ENCODE results near the gene ADGB.
"Not testable (repeated sequence)": the region's sequence is repeated elsewhere in the genome, so short reads cannot be mapped to it uniquely, and the experiment has no call there.

Gene ADGB

GRCh38 chr6:146598772-146599405 is at the start of gene ADGB:
TSS of gene ADGB (plus strand) at chr6:146598972. CDS start at chr6:146599041, 69 bp downstream.
- peak; percentile 28 for DNase-seq

DNA sequence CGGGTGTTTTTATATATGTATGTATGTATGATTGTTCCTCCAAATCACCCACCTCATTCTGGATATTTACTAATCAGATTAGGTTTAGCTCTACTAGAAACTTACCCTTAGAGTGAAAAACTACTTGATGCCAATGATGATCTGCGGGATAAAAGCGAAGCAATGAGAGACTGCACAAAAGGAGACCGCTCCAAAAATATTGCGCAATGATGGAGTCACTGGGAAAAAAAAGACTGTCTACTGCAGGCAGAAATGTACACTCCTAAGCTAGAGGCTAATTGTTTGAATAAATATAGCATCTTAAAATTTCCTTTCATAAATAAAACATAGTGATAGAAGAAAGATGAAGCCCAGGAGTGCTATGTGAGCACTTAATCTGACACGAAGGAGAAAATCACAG is 47.9 kb upstream of the ADGB start:
- no peak for DNase-seq

GRCh38 chr6:146551545-146551944 is 47.2 kb upstream of the ADGB start:
- no peak for DNase-seq

GRCh38 chr6:146553377-146554135 is 45.2 kb upstream of the ADGB start:
- DNase-seq: no peak

GRCh38 chr6:146560607-146561006 is 38.2 kb upstream of the ADGB start:
- DNase-seq: no peak

DNA sequence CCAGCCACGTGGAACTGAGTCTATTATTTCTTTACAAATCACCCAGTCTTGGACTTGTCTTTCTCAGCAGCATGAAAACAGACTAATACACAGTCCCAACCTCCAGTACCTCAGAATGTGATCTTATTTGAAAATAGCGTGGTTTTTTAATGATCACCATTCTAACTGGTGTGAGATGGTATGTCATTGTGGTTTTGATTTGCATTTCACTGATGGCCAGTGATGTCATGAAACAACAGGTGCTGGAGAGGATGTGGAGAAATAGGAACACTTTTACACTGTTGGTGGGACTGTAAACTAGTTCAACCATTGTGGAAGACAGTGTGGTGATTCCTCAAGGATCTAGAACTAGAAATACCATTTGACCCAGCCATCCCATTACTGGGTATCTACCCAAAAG is 32.1 kb upstream of the ADGB start:
- not testable (repeated sequence) for DNase-seq

- not testable (repeated sequence) for DNase-seq
Measured at GRCh38 chr6:146568619-146569018, 30.2 kb upstream of the ADGB start.

DNA sequence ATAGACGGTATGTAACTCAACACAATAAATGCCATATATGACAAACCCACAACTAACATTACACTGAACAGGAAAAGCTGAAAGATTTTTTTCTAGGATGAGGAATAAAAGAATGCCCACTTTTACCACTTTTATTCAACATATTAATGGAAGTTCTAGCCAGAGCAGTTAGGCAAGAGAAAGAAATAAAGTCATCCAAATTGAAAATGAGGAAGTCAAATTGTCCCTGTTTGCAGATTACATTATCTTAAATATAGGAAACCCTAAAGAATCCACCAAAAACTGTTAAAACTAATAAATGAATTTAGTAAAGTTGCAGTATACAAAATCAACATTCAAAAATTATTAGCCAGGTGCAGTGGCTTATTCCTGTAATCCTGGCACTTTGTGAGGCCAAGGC is 24.6 kb upstream of the ADGB start:
- DNase-seq: no peak

DNA sequence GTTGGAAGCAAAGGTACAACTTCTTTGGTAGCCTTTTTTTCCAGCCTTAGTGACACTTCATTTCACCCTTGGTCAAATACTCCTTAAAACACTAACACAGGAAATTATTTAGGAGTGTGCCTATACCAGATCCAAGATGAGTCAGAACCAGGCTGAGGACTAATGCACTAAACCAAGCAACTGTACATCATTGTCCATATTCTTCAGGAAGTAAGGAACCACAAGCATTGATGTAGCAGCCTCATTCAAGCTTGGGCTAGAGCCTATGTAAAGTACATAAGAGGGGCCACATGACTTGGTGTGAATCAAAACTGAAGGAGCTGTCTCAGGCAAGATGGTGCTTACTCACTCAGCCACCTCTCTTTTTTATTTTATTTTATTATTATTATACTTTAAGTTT is 20.7 kb upstream of the ADGB start:
- no peak for DNase-seq

- no peak for DNase-seq
Measured at GRCh38 chr6:146581968-146582367, 16.8 kb upstream of the ADGB start.

- DNase-seq: peak; percentile 22
Measured at GRCh38 chr6:146582857-146583256, 15.9 kb upstream of the ADGB start.

- DNase-seq: no peak
Measured at GRCh38 chr6:146583966-146584365, 14.8 kb upstream of the ADGB start.

DNA sequence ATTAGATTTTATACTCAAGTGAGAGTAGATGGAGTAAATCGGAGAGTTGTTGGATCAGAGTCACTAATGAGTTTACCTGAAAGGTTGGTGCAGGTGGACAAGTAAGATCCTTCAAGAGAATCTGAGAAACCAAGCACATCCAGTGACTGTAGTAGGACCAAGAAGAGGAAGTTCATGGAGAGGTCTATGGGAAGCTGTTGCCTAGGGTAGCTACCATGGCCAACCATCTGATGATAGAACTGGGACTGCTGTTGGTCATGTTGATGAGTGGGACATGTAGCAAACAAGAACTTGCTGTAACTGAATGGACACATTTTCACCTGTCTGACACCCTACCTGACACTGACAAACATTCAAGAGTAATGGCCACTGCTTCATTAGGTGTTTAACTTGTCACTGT is 11.3 kb upstream of the ADGB start:
- no peak for DNase-seq

- DNase-seq: no peak
Measured at GRCh38 chr6:146590492-146590891, 8.3 kb upstream of the ADGB start.

DNA sequence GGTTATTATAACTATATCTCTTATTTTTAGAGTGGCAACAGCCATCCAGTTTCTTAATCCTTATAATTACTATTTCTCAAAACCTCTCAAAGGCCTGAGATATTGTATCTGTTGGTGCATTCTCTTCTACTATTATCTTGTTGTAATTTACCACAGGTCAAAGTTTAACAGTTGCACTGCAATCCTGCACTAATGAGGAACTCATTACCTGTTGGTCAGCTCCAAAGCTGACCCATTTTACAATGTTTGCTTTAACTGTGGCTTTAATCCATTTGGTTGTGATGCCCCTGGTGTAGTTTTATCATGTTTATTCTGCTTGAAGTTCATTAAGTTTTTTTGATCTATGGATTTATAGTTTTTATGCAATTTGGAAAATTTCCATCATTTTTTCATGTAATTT is 6.3 kb upstream of the ADGB start:
- no peak for DNase-seq

DNA sequence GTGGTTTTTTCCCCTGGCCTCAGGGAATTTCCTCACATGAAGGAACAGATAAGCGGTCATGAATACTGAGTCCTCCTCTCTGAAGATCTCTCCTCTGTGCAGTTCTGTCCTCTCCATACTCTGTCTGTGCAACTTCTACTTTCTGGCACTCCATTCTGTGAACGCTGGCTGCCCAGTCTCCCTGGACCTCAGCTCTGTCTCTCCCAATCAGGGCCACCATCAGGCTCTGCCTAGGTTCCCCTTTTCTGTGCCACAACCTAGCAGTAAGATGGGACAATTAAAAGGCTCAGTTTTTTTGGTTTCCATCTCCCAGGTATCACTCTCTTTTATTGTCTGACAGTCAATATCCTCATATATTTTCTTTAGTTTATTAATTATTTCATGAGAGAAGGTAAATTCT is 4.8 kb upstream of the ADGB start:
- no peak for DNase-seq

- DNase-seq: no peak
Measured at GRCh38 chr6:146594495-146594894, 4.3 kb upstream of the ADGB start.

DNA sequence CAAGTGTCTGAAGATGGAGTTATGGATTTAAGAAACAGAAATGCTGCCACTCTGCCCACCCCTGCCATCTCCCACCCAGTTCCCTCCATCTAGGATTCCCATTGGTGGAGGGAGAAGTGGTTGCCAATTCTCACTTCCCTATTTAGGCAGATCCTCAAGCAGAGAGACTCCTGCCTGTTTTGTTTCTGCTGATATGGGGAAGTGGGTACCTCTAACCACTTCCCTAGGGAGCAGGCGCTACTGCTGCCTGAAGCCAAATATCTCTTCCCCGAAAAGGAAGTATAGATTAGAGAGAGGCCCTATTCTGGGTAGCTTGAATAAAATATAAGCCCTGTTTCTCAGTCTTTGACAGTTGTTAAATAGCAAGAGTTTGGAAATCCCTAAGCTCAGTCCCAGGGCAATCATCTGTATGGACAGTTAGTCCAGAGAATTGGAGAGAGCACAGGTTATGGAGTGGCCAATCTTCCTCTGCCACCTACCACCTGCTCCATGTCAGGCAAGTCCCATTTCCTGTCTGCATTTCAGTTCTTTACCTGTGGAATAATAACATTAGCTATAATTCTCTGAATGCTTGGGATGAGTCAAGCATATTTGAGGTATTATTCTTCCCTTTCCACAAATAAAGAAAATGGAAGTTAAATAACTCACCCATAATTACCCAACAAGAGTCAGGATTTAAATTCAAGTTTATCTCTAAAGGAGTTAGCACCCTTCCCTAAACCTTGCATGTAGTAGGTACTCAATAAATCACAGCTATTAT is 2.6 kb upstream of the ADGB start:
- peak; percentile 32 for DNase-seq

DNA sequence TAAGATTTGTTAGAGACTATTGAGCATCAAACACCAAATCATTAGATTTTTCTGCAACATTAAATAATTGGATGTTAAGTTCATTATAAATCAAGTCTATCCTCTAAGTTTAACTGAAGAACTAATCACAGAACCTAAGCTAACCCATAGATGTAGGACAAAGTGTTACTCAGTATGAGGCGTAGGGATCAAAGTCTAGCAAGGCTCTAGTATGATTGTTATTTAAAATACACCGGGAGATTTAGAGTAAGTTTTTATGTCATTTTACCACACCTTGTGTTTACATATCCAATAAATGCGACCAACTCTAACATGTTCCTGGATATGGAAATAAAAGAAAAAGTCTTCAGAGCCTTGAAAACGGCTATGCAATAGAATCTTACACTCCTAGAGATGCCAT is 2.6 kb downstream of the ADGB start:
- DNase-seq: no peak

DNA sequence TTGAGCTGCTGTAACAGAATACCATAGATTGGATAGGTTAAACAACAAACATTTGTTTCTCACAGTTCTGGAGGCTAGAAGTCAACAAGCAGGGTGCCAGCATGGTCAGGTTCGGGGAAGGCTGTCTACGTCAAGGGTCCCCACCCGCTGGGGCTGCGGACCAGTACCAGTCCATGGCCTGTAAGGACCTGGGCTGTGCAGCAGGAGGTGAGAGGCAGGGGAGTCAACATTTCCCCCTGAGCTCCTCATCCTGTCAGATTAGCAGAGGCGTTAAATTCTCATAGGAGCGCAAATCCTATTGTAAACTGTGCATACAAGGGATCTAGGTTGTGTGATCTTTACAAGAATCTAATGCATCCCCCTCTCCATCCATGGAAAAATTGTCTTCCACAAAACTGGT is 3.8 kb downstream of the ADGB start:
- DNase-seq: no peak

- no peak for DNase-seq
Measured at GRCh38 chr6:146613947-146614346, 15.2 kb downstream of the ADGB start.

DNA sequence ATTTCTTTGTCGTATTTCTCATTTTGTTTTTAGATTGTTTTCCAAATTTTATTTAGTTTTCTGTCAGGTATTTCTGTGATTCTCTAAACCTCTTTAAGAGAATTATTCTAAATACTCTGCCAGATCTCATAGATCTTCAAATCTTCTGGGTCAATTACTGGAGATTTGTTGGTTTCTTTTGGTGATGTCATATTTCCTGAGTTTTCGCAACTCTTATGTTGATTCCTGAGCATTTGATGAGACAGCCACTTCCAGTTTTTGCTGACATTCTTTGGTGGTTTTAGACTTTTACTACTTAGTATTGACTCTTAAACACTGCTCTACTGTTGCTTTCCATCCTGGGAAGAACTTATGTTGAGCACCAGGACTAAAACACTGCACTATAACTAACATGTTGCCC is 21.9 kb downstream of the ADGB start:
- no peak for DNase-seq

DNA sequence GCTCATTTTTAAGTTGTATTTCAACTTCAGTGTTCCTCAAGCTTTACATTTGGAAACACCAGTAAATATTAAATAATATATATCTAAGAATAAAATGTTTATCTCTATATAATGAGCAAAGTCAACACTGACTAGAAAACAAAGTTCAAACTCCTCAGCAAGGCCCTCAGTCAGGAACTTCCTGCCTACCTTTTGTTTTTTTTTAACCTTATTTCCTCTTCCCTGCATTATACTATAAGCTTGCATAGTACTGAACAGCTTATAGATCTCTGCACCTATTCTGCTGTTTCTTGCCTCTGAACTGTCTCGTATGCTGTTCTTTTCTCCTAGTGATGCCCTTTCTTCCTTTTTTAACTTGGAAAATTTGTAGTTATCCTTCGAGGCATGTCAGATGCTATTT is 29.6 kb downstream of the ADGB start:
- no peak for DNase-seq

DNA sequence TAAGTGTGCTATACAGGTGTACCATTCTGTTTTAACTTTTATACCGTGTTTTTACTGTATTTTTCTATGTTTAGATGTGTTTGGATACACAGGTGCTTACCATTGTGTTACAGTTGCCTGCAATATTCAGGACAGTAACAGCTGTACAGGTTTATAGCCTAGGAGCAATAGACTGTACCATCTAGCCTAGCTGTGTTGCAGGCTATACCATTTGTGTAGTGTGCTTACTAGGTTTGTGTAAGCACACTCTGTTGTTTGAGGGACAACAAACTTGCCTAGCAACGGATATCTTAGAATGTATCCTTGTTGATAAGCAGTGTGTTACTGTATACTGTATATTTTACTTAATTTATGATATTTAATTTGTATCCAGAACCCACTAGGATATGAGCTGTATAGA is 35.2 kb downstream of the ADGB start:
- no peak for DNase-seq

All from CD4-positive, alpha-beta T cell treated with Interleukin-15 for 1 hour (primary cell).